DND-41 (cell line): ENCODE data around the gene RTCB.

Experiments used
- ATAC-seq: fragments of 200-7000 bp; cut with Tn5 transposase; 3 replicates; pipeline ENCODE4 v1.9.1; 2021; ENCODE audit warnings: low read depth; ENCODE audit not compliant: insufficient read depth
- DNase-seq: peaks from one replicate; pipeline ENCODE4 v3.0.0-alpha.2; 2020
- H2AFZ ChIP-seq: 2 replicates; pipeline ENCODE4 v1.6.0; 2012; ENCODE audit warnings: low read depth, low read length
- H3K27ac ChIP-seq: 2 replicates; pipeline ENCODE4 v1.5.1; 2012; ENCODE audit warnings: low read length, inconsistent platforms
- H3K27me3 ChIP-seq: fragments of 200-600 bp; sonication (generic); 2 replicates; pipeline ENCODE4 v1.6.0; 2012; ENCODE audit warnings: low read length, mild to moderate bottlenecking, inconsistent platforms; ENCODE audit not compliant: insufficient read depth, poor library complexity
- H3K36me3 ChIP-seq: 2 replicates; pipeline ENCODE4 v1.5.1; 2012; ENCODE audit warnings: low read length, inconsistent platforms; ENCODE audit not compliant: insufficient read depth
- H3K4me1 ChIP-seq: 2 replicates; pipeline ENCODE4 v1.5.1; 2012; ENCODE audit warnings: mild to moderate bottlenecking, low read length; ENCODE audit not compliant: insufficient read depth
- H3K4me2 ChIP-seq: 2 replicates; pipeline ENCODE4 v1.6.0; 2012; ENCODE audit warnings: mild to moderate bottlenecking, moderate library complexity, low read length, inconsistent platforms; ENCODE audit not compliant: insufficient read depth
- H3K4me3 ChIP-seq, 2 experiments: fragments of 200-600 bp in 1 of 2; shearing (Covaris generic) in 1 of 2; 2 replicates each; pipeline ENCODE4 v1.5.1; 2012 to 2016; ENCODE audit warnings: inconsistent platforms in 2 of 2, low read length in 2 of 2, mild to moderate bottlenecking in 2 of 2, low read depth in 1 of 2, moderate library complexity in 1 of 2
- H3K79me2 ChIP-seq: 2 replicates; pipeline ENCODE4 v1.6.0; 2012; ENCODE audit warnings: low read length, inconsistent platforms; ENCODE audit not compliant: insufficient read depth
- H3K9ac ChIP-seq: 2 replicates; pipeline ENCODE4 v1.6.0; 2012; ENCODE audit warnings: low read depth, mild to moderate bottlenecking, inconsistent platforms, low read length, moderate library complexity
- H3K9me3 ChIP-seq: 2 replicates; pipeline ENCODE4 v1.5.1; 2012; ENCODE audit warnings: low read length, moderate library complexity, mild to moderate bottlenecking, inconsistent platforms; ENCODE audit not compliant: insufficient read depth, severe bottlenecking
- H4K20me1 ChIP-seq: 2 replicates; pipeline ENCODE4 v1.6.0; 2012; ENCODE audit warnings: low read length; ENCODE audit not compliant: insufficient read depth
- EZH2 ChIP-seq: IDR thresholded peaks from 3 replicates; pipeline ENCODE4 v1.6.1; 2012; ENCODE audit warnings: borderline replicate concordance, low read depth, mild to moderate bottlenecking, moderate library complexity, low read length, inconsistent platforms; ENCODE audit not compliant: severe bottlenecking
- TF ChIP-seq, protein P1 (sequence below): IDR thresholded peaks from 2 replicates; pipeline ENCODE4 v1.5.1; 2012; ENCODE audit warnings: borderline replicate concordance, low read length, moderate library complexity, mild to moderate bottlenecking; ENCODE audit not compliant: poor library complexity, severe bottlenecking; ENCODE audit errors: extremely low read depth

Gene RTCB

GRCh38 chr22:32446321-32446720 is 34.3 kb upstream of the RTCB start:
- DNase-seq = no peak

DNA sequence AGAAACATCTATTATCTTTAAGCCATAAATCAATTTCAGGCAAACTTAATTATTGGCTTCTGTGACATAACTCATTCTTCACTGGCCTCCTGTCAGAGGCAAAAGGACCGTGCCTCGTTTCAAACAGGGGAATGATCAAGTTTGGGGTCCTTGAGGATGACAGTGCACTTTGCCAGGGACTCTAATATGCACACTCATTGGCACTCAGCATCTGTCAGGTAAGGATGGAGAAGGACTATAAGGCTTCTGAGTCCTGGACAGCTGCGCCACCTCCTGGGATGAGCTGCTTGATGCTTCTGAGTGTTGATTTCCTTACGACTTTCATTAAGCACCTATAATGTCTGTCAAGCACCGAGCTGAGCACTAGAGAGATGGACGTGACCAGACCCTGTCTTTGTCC is 32.0 kb upstream of the RTCB start:
- no peak overlapping the region for H3K27ac ChIP-seq
- no peaks in the 10 kb centered on the region for H4K20me1 ChIP-seq
- no peak overlapping the region for H2AFZ ChIP-seq
- no peak overlapping the region for H3K9ac ChIP-seq
- no peaks in the 10 kb centered on the region for H3K4me1 ChIP-seq
- no peak overlapping the region for H3K4me3 ChIP-seq
- no peaks in the 10 kb centered on the region for H3K79me2 ChIP-seq
- DNase-seq = no peak
- H3K4me2 ChIP-seq = no peak overlapping the region
- TF ChIP-seq EZH2 = no peak
- TF ChIP-seq, protein P1, sequence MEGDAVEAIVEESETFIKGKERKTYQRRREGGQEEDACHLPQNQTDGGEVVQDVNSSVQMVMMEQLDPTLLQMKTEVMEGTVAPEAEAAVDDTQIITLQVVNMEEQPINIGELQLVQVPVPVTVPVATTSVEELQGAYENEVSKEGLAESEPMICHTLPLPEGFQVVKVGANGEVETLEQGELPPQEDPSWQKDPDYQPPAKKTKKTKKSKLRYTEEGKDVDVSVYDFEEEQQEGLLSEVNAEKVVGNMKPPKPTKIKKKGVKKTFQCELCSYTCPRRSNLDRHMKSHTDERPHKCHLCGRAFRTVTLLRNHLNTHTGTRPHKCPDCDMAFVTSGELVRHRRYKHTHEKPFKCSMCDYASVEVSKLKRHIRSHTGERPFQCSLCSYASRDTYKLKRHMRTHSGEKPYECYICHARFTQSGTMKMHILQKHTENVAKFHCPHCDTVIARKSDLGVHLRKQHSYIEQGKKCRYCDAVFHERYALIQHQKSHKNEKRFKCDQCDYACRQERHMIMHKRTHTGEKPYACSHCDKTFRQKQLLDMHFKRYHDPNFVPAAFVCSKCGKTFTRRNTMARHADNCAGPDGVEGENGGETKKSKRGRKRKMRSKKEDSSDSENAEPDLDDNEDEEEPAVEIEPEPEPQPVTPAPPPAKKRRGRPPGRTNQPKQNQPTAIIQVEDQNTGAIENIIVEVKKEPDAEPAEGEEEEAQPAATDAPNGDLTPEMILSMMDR = peak; percentile 52
- H3K9me3 ChIP-seq = no peaks in the 10 kb centered on the region
- peaks cover 30% of the 10 kb centered on the region for H3K27me3 ChIP-seq
- H3K36me3 ChIP-seq = no peaks in the 10 kb centered on the region
- ATAC-seq = no peak

More at GRCh38 chr22:32446321-32446720, 34.3 kb upstream of the RTCB start:
- ATAC-seq = no peak
- Histone ChIP-seq H3K4me1 (no peaks in the 10 kb centered on the region), H4K20me1 (no peaks in the 10 kb centered on the region), H3K9ac (no peak overlapping the region), H3K27ac (no peak overlapping the region), H3K9me3 (no peaks in the 10 kb centered on the region), H3K4me3 (no peak overlapping the region), H3K4me2 (no peak overlapping the region), H3K36me3 (no peaks in the 10 kb centered on the region), H3K79me2 (no peaks in the 10 kb centered on the region), H2AFZ (no peak overlapping the region), H3K27me3 (peaks cover 30% of the 10 kb centered on the region)
- no peak for TF ChIP-seq EZH2
- TF ChIP-seq, protein P1 = no peak

DNA sequence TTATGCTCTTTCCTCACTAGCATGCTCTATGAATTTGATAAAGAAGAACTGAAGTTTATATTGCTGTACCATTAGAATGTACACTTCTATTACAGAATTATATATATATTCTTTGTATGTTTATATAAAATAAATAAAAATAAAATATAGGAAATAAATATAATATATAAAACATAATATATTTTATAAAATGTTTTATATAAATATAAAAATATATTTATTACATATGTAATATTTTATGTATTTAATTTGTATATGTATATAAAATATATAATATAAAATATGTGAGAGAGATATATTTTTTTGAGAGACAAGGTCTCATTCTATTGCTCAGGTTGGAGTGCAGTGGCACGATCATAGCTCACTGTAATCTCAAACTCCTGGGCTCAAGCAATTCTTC is 18.3 kb upstream of the RTCB start:
- no peak overlapping the region for H3K4me2 ChIP-seq
- DNase-seq = no peak
- peaks cover 4% of the 10 kb centered on the region for H3K27me3 ChIP-seq
- H3K9me3 ChIP-seq = no peaks in the 10 kb centered on the region
- no peak overlapping the region for H3K9ac ChIP-seq
- no peaks in the 10 kb centered on the region for H3K79me2 ChIP-seq
- no peak overlapping the region for H3K27ac ChIP-seq
- H2AFZ ChIP-seq = no peak overlapping the region
- no peak for TF ChIP-seq EZH2
- TF ChIP-seq, protein P1 = no peak
- no peaks in the 10 kb centered on the region for H4K20me1 ChIP-seq
- no peaks in the 10 kb centered on the region for H3K36me3 ChIP-seq
- ATAC-seq = no peak
- H3K4me3 ChIP-seq = no peak overlapping the region
- no peaks in the 10 kb centered on the region for H3K4me1 ChIP-seq

- Histone ChIP-seq H3K27ac (no peak overlapping the region), H3K9me3 (no peaks in the 10 kb centered on the region), H3K27me3 (peaks cover 11% of the 10 kb centered on the region), H3K4me3 (no peak overlapping the region), H3K79me2 (no peaks in the 10 kb centered on the region), H3K4me2 (no peak overlapping the region), H4K20me1 (no peaks in the 10 kb centered on the region), H2AFZ (no peak overlapping the region), H3K9ac (no peak overlapping the region), H3K4me1 (no peaks in the 10 kb centered on the region), H3K36me3 (no peaks in the 10 kb centered on the region)
- DNase-seq (no peak), ATAC-seq (no peak)
- TF ChIP-seq EZH2 = no peak
Observed at GRCh38 chr22:32426881-32427280, 14.8 kb upstream of the RTCB start.
